ENCODE data around the gene SMIM10.
"Not testable (repeated sequence)": the region's sequence is repeated elsewhere in the genome, so short reads cannot be mapped to it uniquely, and the experiment has no call there.

- TF ChIP-seq, protein P1, sequence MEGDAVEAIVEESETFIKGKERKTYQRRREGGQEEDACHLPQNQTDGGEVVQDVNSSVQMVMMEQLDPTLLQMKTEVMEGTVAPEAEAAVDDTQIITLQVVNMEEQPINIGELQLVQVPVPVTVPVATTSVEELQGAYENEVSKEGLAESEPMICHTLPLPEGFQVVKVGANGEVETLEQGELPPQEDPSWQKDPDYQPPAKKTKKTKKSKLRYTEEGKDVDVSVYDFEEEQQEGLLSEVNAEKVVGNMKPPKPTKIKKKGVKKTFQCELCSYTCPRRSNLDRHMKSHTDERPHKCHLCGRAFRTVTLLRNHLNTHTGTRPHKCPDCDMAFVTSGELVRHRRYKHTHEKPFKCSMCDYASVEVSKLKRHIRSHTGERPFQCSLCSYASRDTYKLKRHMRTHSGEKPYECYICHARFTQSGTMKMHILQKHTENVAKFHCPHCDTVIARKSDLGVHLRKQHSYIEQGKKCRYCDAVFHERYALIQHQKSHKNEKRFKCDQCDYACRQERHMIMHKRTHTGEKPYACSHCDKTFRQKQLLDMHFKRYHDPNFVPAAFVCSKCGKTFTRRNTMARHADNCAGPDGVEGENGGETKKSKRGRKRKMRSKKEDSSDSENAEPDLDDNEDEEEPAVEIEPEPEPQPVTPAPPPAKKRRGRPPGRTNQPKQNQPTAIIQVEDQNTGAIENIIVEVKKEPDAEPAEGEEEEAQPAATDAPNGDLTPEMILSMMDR (IDR thresholded peaks at IDR 0.05): not testable (repeated sequence)
- TF ChIP-seq EZH2 (IDR thresholded peaks at IDR 0.05; ENCODE audit: borderline replicate concordance, insufficient read depth, low read depth, low read length, poor library complexity, severe bottlenecking): not testable (repeated sequence)
These were observed 50.6 kb downstream of the SMIM10 start for GRCh38 chrX:135041149-135042123.
